GM12801 (cell line): ENCODE results near the gene VWA5B2.

Source experiments
- CTCF ChIP-seq: IDR thresholded peaks from one replicate; pipeline ENCODE4 v1.5.1; 2011; ENCODE audit warnings: control low read depth; ENCODE audit not compliant: insufficient read length; ENCODE audit errors: extremely low read depth

Gene VWA5B2

GRCh38 chr3:184248454-184249411 is 19.3 kb downstream of the VWA5B2 start, which contains the start of gene ALG3:
ALG3 (minus strand) TSS chr3:184248962; CDS start chr3:184248940, 22 bp downstream.
- TF ChIP-seq CTCF = no peak

- TF ChIP-seq CTCF = no peak
Observed at GRCh38 chr3:184249412-184250166, 20.2 kb downstream of the VWA5B2 start, which contains the start of gene EEF1AKMT4. EEF1AKMT4 (plus strand) TSS chr3:184249672; CDS start chr3:184249695, 23 bp downstream.

GRCh38 chr3:184250167-184250828 is 20.9 kb downstream of the VWA5B2 start:
- TF ChIP-seq CTCF = peak; percentile 64

GRCh38 chr3:184255291-184256039 is 26.1 kb downstream of the VWA5B2 start:
- no peak for TF ChIP-seq CTCF

- no peak for TF ChIP-seq CTCF
Observed at GRCh38 chr3:184257083-184257915, 27.9 kb downstream of the VWA5B2 start.

GRCh38 chr3:184258926-184259325 is 29.5 kb downstream of the VWA5B2 start:
- TF ChIP-seq CTCF = no peak
